ENCODE data around the gene TBC1D8B.
A peak's percentile ranks its signal among the peaks of the same experiment; 100 is the strongest.

Gene TBC1D8B

GRCh38 chrX:106874075-106874474, 71.6 kb downstream of the TBC1D8B start:
- TF ChIP-seq ZNF660 (tag by site-specific recombination; IDR thresholded peaks at IDR 0.05) (peak; percentile 64; the same call in 1 of the 2 replicates), ZNF140 (tag by site-specific recombination; IDR thresholded peaks at IDR 0.05) (no peak), ZNF239 (tag by site-specific recombination; IDR thresholded peaks at IDR 0.05) (no peak), ZNF274 (IDR thresholded peaks at IDR 0.05; ENCODE audit: low read length) (no peak), ZNF274 (tag by site-specific recombination; IDR thresholded peaks at IDR 0.05; ENCODE audit: borderline replicate concordance) (no peak), ZNF529 (tag by site-specific recombination; IDR thresholded peaks at IDR 0.05; ENCODE audit: insufficient replicate concordance) (no peak), ZBTB44 (tag by site-specific recombination; IDR thresholded peaks at IDR 0.05) (no peak), ZNF654 (tag by site-specific recombination; IDR thresholded peaks at IDR 0.05; ENCODE audit: low read depth) (peak; percentile 66), ZNF157 (tag by site-specific recombination; IDR thresholded peaks at IDR 0.05) (no peak), PRDM4 (tag by site-specific recombination; IDR thresholded peaks at IDR 0.05) (no peak)
- H3K9me3 ChIP-seq (ENCODE audit: control insufficient read depth, insufficient read depth, low read depth, low read length): no peaks in the 10 kb centered on the region
- no peak overlapping the region for H3K4me3 ChIP-seq (ENCODE audit: low read depth, low read length)
- ChIA-PET POLR2A (interaction anchor here (1.3 kb wide), 1 partner anchor 125 kb away, joined by 3 read pairs; no protein-coding TSS in a partner anchor), CTCF (interaction anchor here (0.6 to 4.8 kb wide), 28 partner anchors 8 to 1211 kb away, joined by 3 to 32 read pairs (median 3); partner anchors contain the start of genes CLDN2, NCBP2L and RIPPLY1)
- H3K4me1 ChIP-seq (ENCODE audit: control insufficient read depth, insufficient read depth, low read length): no peaks in the 10 kb centered on the region
- H3K27ac ChIP-seq (ENCODE audit: extremely low read depth, low read depth, low read length): no peak overlapping the region
- no peaks in the 10 kb centered on the region; a peak in 1 of 3 replicates for H3K36me3 ChIP-seq (ENCODE audit: control insufficient read depth in 2 of 2, insufficient read depth in 1 of 2, low read length in 2 of 2)

GRCh38 chrX:106875151-106875550, 72.7 kb downstream of the TBC1D8B start:
- Histone ChIP-seq H3K27ac (ENCODE audit: extremely low read depth, low read depth, low read length) (no peak overlapping the region), H3K9me3 (ENCODE audit: control insufficient read depth, insufficient read depth, low read depth, low read length) (no peaks in the 10 kb centered on the region), H3K36me3 (ENCODE audit: control insufficient read depth in 2 of 2, insufficient read depth in 1 of 2, low read length in 2 of 2) (no peaks in the 10 kb centered on the region; a peak in 1 of 3 replicates), H3K4me3 (ENCODE audit: low read depth, low read length) (no peak overlapping the region), H3K4me1 (ENCODE audit: control insufficient read depth, insufficient read depth, low read length) (no peaks in the 10 kb centered on the region)
- ChIA-PET CTCF (interaction anchor here (0.6 to 4.8 kb wide), 20 partner anchors 7 to 1210 kb away, joined by 3 to 32 read pairs (median 3); partner anchors contain the start of genes NCBP2L and RIPPLY1), POLR2A (interaction anchor here (1.3 kb wide), 1 partner anchor 124 kb away, joined by 3 read pairs; no protein-coding TSS in a partner anchor)
- TF ChIP-seq ZNF394 (tag by site-specific recombination; IDR thresholded peaks at IDR 0.05; ENCODE audit: borderline replicate concordance) (no peak), ZNF26 (tag by site-specific recombination; IDR thresholded peaks at IDR 0.05) (no peak), PRDM10 (tag by site-specific recombination; IDR thresholded peaks at IDR 0.05) (peak; percentile 39; the same call in 1 of the 2 replicates), ZEB2 (tag by site-specific recombination; IDR thresholded peaks at IDR 0.05) (no peak), ZSCAN4 (tag by site-specific recombination; IDR thresholded peaks at IDR 0.05) (no peak), ZNF529 (tag by site-specific recombination; IDR thresholded peaks at IDR 0.05; ENCODE audit: insufficient replicate concordance) (no peak), SETDB1 (IDR thresholded peaks at IDR 0.05; ENCODE audit: insufficient read length, low read length) (no peak)
